NCI-H1092 (cell line): Measurements from ENCODE around the gene ADGRF4.

ENCODE experiments used
- DNase-seq: peaks from one replicate; lab custom pipeline; 2025; lab: John Stamatoyannopoulos, UW

The ADGRF4 gene, protein sequence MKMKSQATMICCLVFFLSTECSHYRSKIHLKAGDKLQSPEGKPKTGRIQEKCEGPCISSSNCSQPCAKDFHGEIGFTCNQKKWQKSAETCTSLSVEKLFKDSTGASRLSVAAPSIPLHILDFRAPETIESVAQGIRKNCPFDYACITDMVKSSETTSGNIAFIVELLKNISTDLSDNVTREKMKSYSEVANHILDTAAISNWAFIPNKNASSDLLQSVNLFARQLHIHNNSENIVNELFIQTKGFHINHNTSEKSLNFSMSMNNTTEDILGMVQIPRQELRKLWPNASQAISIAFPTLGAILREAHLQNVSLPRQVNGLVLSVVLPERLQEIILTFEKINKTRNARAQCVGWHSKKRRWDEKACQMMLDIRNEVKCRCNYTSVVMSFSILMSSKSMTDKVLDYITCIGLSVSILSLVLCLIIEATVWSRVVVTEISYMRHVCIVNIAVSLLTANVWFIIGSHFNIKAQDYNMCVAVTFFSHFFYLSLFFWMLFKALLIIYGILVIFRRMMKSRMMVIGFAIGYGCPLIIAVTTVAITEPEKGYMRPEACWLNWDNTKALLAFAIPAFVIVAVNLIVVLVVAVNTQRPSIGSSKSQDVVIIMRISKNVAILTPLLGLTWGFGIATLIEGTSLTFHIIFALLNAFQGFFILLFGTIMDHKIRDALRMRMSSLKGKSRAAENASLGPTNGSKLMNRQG

DNA sequence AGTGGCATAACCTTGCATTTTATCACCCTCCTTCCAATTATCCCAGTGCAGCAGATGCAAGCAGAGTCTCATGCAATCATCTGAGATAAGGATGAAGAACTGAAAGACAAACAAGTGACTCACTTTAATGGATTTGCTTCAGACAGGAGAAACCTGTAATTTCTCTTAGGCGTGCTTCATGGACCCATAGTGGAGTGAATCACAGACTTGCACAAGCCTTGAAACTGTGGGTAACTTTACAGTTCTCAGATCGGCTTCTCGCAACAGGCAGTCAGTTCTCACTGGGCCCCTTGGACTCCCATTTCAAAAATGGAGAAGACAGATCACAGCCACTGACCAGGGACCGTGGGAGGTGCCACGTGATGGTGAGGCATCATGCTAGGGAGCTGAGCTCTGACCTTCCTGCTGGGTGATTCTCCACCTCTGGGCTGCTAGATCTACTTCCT, at the start of gene ADGRF4:
ADGRF4 (plus strand) TSS at position 239 of the 446 bp plus-strand sequence. CDS start 8,666 bp downstream, outside the sequence.
- no peak for DNase-seq

DNA sequence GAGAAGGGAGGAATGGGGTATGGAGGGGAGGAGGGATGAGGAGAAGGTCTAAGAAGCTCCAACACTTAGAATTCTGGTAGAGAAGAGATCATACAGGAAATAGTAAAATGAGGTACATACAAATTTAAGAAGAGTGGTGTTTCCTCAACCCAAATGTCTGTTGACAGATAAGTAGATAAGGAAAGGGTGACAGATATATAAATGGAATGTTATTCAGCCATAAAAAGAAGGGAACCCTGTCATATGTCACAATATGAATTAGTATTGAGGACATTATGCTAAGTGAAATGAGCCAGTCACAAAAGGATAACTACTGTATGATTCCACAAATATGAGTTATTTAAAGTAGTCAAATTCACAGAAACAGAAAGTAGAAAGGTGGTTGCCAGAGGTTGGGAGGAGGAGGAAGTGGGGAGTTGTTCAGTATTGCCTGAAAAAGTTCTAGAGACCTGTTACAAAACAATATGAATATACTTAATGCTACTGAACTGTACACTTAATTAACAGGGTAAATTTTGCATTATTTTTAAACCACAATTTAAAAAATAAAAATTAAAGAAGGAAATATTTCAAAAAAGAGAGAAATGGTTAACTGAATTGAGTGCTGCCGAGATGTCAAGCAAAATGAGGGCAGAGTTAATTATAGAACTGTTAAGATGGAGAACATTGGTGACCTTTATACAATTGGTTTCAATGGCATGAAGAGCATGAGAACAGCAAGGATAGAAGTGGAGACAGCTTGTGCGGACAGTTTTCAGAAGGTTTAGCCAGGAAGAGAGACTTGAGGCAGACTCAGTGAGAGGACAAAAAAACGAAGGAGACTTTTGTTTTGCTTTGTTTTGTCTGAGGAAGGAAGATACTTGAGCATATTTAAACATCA, 47.6 kb upstream of the ADGRF4 start:
- no peak for DNase-seq

- no peak for DNase-seq
Observed at GRCh38 chr6:47651505-47651944, 46.9 kb upstream of the ADGRF4 start.

DNA sequence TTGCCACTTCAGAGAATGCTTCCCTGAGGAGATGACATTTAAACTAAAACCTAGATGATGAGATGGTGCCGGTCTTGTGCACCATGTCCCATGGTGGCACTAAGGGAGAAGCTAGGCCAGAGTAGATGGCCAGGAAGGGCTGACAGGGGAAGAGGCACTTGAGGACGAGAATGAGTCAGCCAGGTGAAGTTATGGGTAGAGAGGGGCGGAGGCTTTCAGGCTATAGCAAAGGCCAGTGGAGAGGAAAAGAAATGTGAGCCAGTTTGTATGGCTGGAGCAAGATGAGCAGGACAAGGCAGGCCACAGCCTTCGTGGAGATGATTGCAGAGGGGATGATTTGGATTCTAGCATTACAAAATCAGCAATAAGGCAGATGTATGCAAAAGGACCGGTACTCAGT, 44.7 kb upstream of the ADGRF4 start:
- no peak for DNase-seq

GRCh38 chr6:47654255-47654654, 44.1 kb upstream of the ADGRF4 start:
- no peak for DNase-seq

DNA sequence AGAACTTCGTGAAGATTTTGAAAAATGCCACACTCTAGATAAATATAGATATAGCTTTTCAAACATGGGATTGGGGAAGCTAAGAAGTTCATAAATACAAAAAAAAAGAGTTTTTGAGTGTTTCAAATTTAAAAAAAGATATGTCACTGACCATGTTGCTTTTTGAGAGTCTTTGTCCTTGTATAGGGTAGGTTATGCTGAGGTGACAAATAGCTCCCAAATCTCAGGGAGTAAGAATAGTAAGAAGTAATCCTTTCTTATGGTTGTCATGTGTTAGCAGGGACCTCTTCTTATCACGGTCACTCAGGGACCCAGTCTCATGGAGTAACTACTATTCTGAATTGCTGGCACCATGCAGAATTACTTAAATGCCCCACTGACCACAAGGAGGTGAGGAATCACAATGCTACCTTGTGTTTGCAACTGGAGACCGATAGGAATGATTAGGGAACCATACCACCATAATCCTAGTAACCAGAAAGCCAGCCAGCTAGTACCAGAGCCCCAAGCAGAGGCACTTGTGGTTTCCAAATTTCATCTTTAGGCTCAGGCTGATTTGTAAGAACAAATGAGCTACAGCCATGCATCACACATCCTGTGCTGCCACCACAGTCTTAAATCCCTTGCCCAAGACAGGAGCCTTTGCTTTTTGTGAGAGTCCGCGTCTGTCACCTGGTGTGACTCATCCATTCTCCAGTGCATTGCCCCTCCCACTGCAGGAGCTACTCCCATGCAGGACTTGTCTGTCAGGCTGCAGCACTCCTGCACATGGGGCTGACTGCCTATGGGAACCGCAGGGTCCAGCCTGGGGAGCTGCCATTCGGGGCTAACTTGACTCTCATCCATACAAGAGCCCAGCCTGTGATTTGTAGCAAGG, 42.4 kb upstream of the ADGRF4 start:
- DNase-seq, result no peak

GRCh38 chr6:47661960-47662359, 36.4 kb upstream of the ADGRF4 start:
- no peak for DNase-seq

- no peak for DNase-seq
Observed at GRCh38 chr6:47663462-47664216, 34.7 kb upstream of the ADGRF4 start.

DNA sequence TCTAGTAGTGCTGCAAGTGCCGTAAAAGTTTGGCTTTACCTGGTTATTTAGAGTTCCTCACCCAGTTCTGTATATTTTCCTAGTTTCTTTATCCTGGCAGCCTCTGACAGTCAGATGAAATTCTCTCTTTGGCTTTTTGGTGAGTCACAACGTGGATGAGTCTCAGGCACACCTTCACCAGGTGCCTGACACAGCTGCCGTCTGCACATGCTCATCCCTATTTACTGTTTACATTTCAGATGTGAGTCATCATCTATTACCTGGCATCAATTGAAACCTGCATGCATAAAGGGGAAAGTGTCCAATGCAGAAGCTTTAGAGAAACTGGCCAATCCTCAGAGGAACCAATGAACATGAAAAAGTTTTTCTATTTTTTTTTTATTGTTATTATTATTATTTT, 33.3 kb upstream of the ADGRF4 start:
- DNase-seq, result peak; percentile 0

DNA sequence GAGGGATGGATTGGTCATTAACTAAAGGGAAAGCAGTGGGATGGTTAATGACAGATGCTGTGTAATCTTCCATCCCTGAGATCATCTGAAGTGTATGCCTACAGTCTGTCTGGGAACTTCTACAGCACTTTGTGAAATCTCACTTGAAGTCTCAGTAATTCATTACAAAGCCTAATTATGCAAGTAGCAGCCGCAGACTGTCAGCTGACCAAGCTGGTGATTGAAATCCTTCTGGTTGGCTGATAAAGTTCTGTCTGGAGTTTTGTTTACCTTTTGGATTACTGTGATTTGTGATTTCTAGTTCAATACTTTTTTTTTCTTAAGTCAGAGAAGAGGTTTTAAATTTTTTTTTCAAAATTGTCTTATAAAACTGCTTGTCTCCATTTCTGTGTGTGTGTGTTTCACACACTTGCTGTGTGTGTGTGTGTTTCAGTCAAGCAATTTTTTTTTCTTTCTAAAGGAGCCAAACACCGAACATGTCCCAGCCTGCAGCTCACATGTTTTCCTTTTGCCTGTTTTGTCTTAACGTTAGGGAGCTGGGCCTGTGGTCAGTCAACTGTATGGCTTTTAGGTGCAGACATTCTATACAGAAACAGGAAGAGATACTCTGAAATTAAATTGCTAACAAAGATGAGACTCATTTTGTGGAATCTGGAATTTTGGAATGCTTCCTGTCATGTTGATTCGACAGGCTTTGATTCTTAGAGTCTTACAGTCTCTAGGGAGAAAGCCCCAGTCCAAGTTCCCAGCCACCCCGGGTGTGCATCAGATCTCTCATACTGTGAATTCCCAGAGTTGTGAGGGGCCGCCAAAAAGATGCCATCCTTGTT, 28.5 kb upstream of the ADGRF4 start:
- no peak for DNase-seq

DNA sequence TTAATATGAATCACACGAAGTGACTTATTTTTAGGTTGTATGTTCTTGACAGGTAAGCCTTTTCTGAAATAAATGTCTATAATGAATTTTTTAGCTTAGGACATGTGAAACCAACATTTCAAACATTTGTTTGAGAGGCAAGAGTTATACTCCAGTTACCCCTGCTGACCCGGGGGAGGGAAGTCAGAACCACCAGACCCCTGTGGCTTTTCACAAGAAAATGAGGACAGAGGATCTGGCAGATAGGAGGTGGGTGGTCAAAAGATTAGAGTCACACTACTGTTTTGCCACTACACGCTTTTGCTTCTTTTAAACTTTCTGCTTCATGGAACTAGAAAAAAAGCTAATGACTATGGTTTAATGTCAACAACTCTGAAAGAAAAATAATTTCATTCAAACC, 27.5 kb upstream of the ADGRF4 start:
- no peak for DNase-seq

DNA sequence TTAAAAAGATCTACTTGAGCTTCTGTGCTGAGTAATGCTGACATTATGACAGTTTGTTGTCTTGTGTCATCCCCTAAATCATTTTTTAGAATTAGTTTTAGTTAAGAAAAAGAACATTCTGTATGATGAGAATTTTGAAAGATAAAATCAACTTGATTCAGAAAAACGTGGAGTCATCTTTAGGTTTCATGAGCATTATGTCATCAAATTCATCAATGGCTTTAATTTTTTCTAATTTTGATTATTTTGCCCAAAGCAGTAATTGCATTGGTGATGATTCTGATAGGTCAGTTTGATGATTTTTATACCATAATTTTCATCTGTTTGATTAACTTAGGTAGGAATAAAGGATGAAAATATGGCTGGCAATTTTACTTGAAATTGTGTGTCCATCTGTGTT, 26.6 kb upstream of the ADGRF4 start:
- no peak for DNase-seq

DNA sequence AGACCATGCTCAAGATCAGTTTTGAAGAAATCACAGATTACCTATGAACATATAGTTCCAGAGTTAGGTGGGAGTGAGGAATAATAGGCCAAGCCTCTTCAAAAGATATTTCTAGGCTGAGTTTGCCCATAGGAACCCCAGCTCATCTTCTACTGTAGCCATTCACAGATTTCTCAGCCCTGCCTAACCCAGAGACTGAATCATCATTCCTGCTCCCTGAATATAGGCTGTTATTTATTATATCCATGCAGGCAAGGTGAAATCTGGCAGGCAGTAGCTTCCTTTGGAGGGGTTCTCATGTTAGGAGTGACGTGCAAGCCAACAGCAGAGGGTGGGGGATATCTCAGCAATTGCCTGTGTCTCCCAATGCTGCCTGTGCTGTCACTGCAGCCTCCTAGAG, 25.6 kb upstream of the ADGRF4 start:
- DNase-seq, result no peak

GRCh38 chr6:47674673-47675072, 23.7 kb upstream of the ADGRF4 start:
- no peak for DNase-seq

DNA sequence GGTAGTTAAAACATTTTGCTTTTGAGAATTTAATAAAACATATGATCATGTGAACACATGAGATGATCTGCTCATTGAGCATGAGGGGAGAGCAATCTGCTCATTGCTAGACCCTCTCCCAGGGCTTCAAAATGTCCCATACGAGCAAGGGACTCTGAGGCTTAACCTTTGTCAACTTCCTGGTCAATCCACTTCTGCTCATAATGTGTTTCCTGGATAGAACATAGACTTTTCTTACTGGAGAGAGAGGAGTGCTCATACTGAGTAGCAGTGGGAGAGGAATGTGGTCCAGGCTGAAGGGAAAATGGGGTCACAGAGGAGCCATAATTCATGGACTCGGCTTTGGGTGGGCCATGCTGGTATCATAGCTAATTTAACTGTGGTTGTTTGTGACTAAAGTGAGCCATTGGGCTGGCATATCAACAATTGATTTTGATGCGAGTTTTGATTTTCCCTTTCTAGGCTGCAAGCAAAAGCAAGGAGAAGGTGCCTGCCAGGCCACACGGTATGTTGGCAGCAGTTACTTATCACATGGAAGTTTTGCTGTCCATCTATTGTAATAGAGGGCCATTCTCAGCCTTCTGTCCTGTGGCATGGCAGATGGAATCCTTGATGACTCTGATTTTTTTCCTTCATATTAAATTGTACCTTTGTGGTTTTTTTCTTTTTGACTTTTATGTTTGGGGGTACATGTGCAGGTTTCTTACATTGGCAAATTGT, 20.8 kb upstream of the ADGRF4 start:
- DNase-seq, result no peak

DNA sequence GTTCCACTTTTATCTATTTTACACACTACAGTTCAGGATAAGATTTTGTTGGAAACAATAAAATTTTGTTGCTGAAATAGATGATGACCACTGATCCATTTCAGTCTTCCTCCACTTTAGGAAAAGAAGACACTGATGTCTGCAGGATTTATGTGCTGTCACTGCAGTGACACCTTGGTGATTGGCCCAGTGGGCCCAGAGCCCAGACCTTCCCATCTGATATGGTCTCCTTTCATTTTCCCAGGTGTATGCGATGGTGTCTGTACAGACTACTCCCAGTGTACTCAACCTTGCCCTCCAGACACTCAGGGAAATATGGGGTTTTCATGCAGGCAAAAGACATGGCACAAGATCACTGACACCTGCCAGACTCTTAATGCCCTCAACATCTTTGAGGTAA, 19.6 kb upstream of the ADGRF4 start:
- DNase-seq, result no peak

- no peak for DNase-seq
Observed at GRCh38 chr6:47679322-47679906, 19.0 kb upstream of the ADGRF4 start.

- no peak for DNase-seq
Observed at GRCh38 chr6:47680051-47680450, 18.3 kb upstream of the ADGRF4 start.

DNA sequence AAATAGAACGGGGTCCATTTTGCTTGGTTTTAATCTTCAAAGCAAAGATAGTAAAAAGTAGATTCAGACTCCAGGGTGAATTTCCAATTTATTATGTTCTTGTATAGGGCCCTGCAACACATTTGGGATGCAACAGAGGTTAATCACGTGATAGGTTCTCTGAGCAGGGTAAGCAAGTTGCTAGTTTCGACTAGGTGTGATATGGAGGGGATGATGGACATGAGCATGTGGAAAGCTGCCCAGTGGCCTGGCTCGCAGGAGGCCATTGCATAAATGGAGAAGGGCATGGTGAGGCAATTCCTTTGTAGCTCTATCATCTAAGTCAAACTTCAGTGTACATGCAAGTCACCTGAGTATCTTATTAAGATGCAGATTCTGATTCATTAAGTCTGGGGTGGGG, 17.7 kb upstream of the ADGRF4 start:
- no peak for DNase-seq
